ENCODE data around the gene PCBP3.

GRCh38 chr21:45954921-45955320 lies 311.4 kb downstream of the PCBP3 start:
- TF ChIP-seq POLR2A (IDR thresholded peaks at IDR 0.05; ENCODE audit: low read depth, low read length) (no peak), POLR2AphosphoS5 (IDR thresholded peaks at IDR 0.05; ENCODE audit: low read depth, low read length) (no peak)
